Sigmoid colon (tissue), 7 donors: ENCODE data around the gene RTBDN. TPM values are rescaled to one million over a fixed set of nuclear protein-coding genes. Genes with fewer than 3 reads are reported as not detected.

Experiments
- DNase-seq: peaks from one replicate; pipeline ENCODE4 v3.0.0-alpha.2; 2019
- H3K27ac ChIP-seq, 4 donors: fragments of 200-600 bp; sonication (generic); one replicate each; pipeline ENCODE4 v1.5.1; 2016 to 2019; ENCODE audit warnings: mild to moderate bottlenecking in 1 of 4
- H3K27me3 ChIP-seq, 3 donors: fragments of 200-600 bp; sonication (generic); one replicate each; pipeline ENCODE4 v1.5.1; 2019; ENCODE audit warnings: mild to moderate bottlenecking in 1 of 3
- H3K36me3 ChIP-seq, 4 donors: fragments of 200-600 bp; sonication (generic); one replicate each; pipeline ENCODE4 v1.5.1; 2016 to 2019
- H3K4me1 ChIP-seq, 4 donors: fragments of 200-600 bp; sonication (generic); one replicate each; pipeline ENCODE4 v1.5.1; 2017 to 2019
- H3K4me3 ChIP-seq, 4 donors: fragments of 200-600 bp; sonication (generic); one replicate each; pipeline ENCODE4 v1.5.1; 2017 to 2019; ENCODE audit warnings: mild to moderate bottlenecking in 2 of 4, moderate library complexity in 1 of 4
- H3K9me3 ChIP-seq, 4 donors: fragments of 200-600 bp in 3 of 4; sonication (generic) in 3 of 4; one replicate each; pipeline versions ENCODE4 v1.5.1 to v1.6.1; 2013 to 2019
- CTCF ChIP-seq, 4 experiments: fragments of 450-650 bp in 3 of 4; fragments of 200-600 bp in 1 of 4; IDR thresholded peaks; one replicate each; pipeline ENCODE4 v1.5.1; 2016 to 2019; ENCODE audit warnings: antibody characterized with exemption in 4 of 4, mild to moderate bottlenecking in 3 of 4, moderate library complexity in 2 of 4
- EP300 ChIP-seq, 4 donors: sonication (generic); formaldehyde crosslinking; IDR thresholded peaks; one replicate each; pipeline ENCODE4 v1.6.1; 2017; ENCODE audit warnings: antibody characterized with exemption in 4 of 4
- POLR2A ChIP-seq, 2 donors: fragments of 450-650 bp; IDR thresholded peaks; one replicate each; pipeline ENCODE4 v1.6.1; 2016; ENCODE audit warnings: antibody characterized with exemption in 2 of 2, mild to moderate bottlenecking in 2 of 2, moderate library complexity in 2 of 2
- POLR2AphosphoS5 ChIP-seq, 4 donors: sonication (generic); formaldehyde crosslinking; IDR thresholded peaks; one replicate each; pipeline ENCODE4 v1.6.1; 2017; ENCODE audit warnings: antibody characterized with exemption in 4 of 4
- WGBS, 2 donors: extraction: QIAGEN DNeasy Blood & Tissue Kit; methylation state at CpG; one replicate each; pipeline ENCODE4 v1.1.7; 2013; 5-methylcytosine and 5-hydroxymethylcytosine counted together
- intact Hi-C: fragments of 100-400 bp; cut with DNase I; formaldehyde crosslinking; loops from one replicate; pipeline ENCODE4 v1.15.1; 2023
- polyA plus RNA-seq, 3 donors: library from polyadenylated mRNA; stranded (reverse); fragments of 200-250 nt; gene quantifications; one replicate each; pipeline ENCODE4 v1.2.3, GENCODE V29; 2013
- total RNA-seq, 4 donors: library from RNA; depleted of rRNA; stranded (reverse); fragments of >200 nt; gene quantifications; one replicate each; pipeline ENCODE4 v1.1.0, GENCODE V29; 2016
- donor health status: healthy with polysubstance abuse.
- donor health status: Bipolar disorder and iron deficiency.
- donor health status: healthy.

Gene RTBDN
- total and polyA plus RNA-seq, 7 donors, result 0.82 to 1.8 (median 0.83) TPM; not detected in 4

GRCh38 chr19:12834976-12835757 lies 788 bp upstream of the RTBDN start:
- TF ChIP-seq POLR2A (IDR thresholded peaks at IDR 0.05) (no peak), CTCF (IDR thresholded peaks at IDR 0.05) (no peak), EP300 (IDR thresholded peaks at IDR 0.05) (no peak), POLR2AphosphoS5 (IDR thresholded peaks at IDR 0.05) (no peak)
- no peak overlapping the region for H3K27ac ChIP-seq
- H3K4me3 ChIP-seq, result no peak overlapping the region
- no peaks in the 10 kb centered on the region for H3K36me3 ChIP-seq
- peaks cover 0 to 35% (median 26%) of the 10 kb centered on the region in 4 donors for H3K4me1 ChIP-seq
- peaks cover 81 to 100% (median 92%) of the 10 kb centered on the region in 3 donors for H3K27me3 ChIP-seq
- no peaks in the 10 kb centered on the region for H3K9me3 ChIP-seq
- DNase-seq, result no peak
- intact Hi-C loops, result no loop called here
- 7 to 10% methylated on average over 39 of the region's 39 CpGs for WGBS, 2 donors

GRCh38 chr19:12833738-12834565 lies 427 bp downstream of the RTBDN start:
- intact Hi-C loops, result no loop called here
- Histone ChIP-seq H3K27ac (no peak overlapping the region), H3K27me3 (peaks cover 81 to 100% (median 92%) of the 10 kb centered on the region in 3 donors), H3K9me3 (no peaks in the 10 kb centered on the region), H3K4me1 (peaks cover 0 to 33% (median 25%) of the 10 kb centered on the region in 4 donors), H3K36me3 (no peaks in the 10 kb centered on the region), H3K4me3 (peak overlapping the region in 3 of 4 donors; percentile 31 to 44 (median 43))
- no peak for DNase-seq
- 1 to 2% methylated on average over 87 of the region's 87 CpGs for WGBS, 2 donors
- TF ChIP-seq CTCF (IDR thresholded peaks at IDR 0.05) (no peak), POLR2AphosphoS5 (IDR thresholded peaks at IDR 0.05) (no peak), EP300 (IDR thresholded peaks at IDR 0.05) (no peak), POLR2A (IDR thresholded peaks at IDR 0.05) (no peak)

GRCh38 chr19:12833418-12833737 lies 1.0 kb downstream of the RTBDN start:
- no peak for TF ChIP-seq POLR2AphosphoS5 (IDR thresholded peaks at IDR 0.05)
- TF ChIP-seq POLR2A (IDR thresholded peaks at IDR 0.05), result no peak
- no peak for TF ChIP-seq CTCF (IDR thresholded peaks at IDR 0.05)
- no peak overlapping the region for H3K27ac ChIP-seq
- peaks cover 0 to 28% (median 21%) of the 10 kb centered on the region in 4 donors for H3K4me1 ChIP-seq
- no peaks in the 10 kb centered on the region for H3K9me3 ChIP-seq
- no peaks in the 10 kb centered on the region for H3K36me3 ChIP-seq
- no peak for DNase-seq
- H3K4me3 ChIP-seq, result peak overlapping the region in 3 of 4 donors; percentile 31 to 44 (median 43)
- intact Hi-C loops, result no loop called here
- WGBS, 2 donors, result 0 to 5% methylated on average over 5 of the region's 5 CpGs
- peaks cover 75 to 100% (median 92%) of the 10 kb centered on the region in 3 donors for H3K27me3 ChIP-seq

- 3 to 8% methylated on average over 23 of the region's 23 CpGs for WGBS, 2 donors
- Histone ChIP-seq H3K4me3 (no peak overlapping the region), H3K4me1 (peaks cover 0 to 17% (median 12%) of the 10 kb centered on the region in 4 donors), H3K27me3 (peaks cover 47 to 100% (median 86%) of the 10 kb centered on the region in 3 donors), H3K27ac (no peak overlapping the region), H3K36me3 (no peaks in the 10 kb centered on the region), H3K9me3 (no peaks in the 10 kb centered on the region)
- intact Hi-C loops, result no loop called here
- DNase-seq, result no peak
- TF ChIP-seq CTCF (IDR thresholded peaks at IDR 0.05) (no peak), POLR2AphosphoS5 (IDR thresholded peaks at IDR 0.05) (no peak), POLR2A (IDR thresholded peaks at IDR 0.05) (no peak), EP300 (IDR thresholded peaks at IDR 0.05) (no peak)
Measured at GRCh38 chr19:12828494-12828893, 5.9 kb downstream of the RTBDN start.
